Transverse colon (tissue), 4 donors: ENCODE results near the gene ACTN1.

ENCODE experiments used
- EP300 ChIP-seq: sonication (generic); formaldehyde crosslinking; IDR thresholded peaks from one replicate; pipeline ENCODE4 v1.6.1; 2017; ENCODE audit warnings: antibody characterized with exemption, low read depth
- POLR2A ChIP-seq: fragments of 450-650 bp; IDR thresholded peaks from one replicate; pipeline ENCODE4 v1.6.1; 2016; ENCODE audit warnings: antibody characterized with exemption, mild to moderate bottlenecking, moderate library complexity
- POLR2AphosphoS5 ChIP-seq, 3 donors: sonication (generic); formaldehyde crosslinking; IDR thresholded peaks; one replicate each; pipeline ENCODE4 v1.6.1; 2016; ENCODE audit warnings: antibody characterized with exemption in 3 of 3
- TF ChIP-seq, protein P1 (sequence below), 5 experiments: fragments of 200-600 bp in 3 of 5; fragments of 450-650 bp in 2 of 5; sonication (generic) in 3 of 5; IDR thresholded peaks; 1 replicate in 2 of 5; 2 replicates in 3 of 5; pipeline ENCODE4 v1.5.1; 2016 to 2017; ENCODE audit warnings: antibody characterized with exemption in 5 of 5, inconsistent platforms in 3 of 5, mild to moderate bottlenecking in 2 of 5, moderate library complexity in 1 of 5

DNA sequence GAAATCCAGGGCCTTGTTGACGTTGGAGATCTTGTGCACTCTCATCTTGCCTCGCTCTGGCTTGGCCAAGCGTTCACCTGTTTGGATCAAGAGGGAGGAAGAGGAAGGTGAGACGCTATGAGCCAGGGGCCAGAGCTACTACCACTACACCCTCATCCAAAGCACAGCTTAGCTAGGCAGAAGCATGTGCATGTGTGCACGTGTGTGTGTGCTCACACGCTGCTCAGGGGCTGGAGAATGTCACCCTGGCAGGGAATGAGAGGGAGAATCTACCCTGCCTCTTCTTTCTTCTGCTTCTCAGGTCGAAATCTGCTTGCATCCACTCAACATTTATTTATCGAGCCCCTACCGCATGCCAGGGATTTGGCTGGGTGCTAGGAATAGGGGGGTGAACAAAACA lies 58.1 kb downstream of the ACTN1 start:
- TF ChIP-seq, protein P1, sequence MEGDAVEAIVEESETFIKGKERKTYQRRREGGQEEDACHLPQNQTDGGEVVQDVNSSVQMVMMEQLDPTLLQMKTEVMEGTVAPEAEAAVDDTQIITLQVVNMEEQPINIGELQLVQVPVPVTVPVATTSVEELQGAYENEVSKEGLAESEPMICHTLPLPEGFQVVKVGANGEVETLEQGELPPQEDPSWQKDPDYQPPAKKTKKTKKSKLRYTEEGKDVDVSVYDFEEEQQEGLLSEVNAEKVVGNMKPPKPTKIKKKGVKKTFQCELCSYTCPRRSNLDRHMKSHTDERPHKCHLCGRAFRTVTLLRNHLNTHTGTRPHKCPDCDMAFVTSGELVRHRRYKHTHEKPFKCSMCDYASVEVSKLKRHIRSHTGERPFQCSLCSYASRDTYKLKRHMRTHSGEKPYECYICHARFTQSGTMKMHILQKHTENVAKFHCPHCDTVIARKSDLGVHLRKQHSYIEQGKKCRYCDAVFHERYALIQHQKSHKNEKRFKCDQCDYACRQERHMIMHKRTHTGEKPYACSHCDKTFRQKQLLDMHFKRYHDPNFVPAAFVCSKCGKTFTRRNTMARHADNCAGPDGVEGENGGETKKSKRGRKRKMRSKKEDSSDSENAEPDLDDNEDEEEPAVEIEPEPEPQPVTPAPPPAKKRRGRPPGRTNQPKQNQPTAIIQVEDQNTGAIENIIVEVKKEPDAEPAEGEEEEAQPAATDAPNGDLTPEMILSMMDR (IDR thresholded peaks at IDR 0.05), result no peak
- TF ChIP-seq EP300, result no peak
- peak in 1 of 3 donors; percentile 39 for TF ChIP-seq POLR2AphosphoS5 (IDR thresholded peaks at IDR 0.05)
- no peak for TF ChIP-seq POLR2A
